Measurements from ENCODE around the gene LARP4B.

DNA sequence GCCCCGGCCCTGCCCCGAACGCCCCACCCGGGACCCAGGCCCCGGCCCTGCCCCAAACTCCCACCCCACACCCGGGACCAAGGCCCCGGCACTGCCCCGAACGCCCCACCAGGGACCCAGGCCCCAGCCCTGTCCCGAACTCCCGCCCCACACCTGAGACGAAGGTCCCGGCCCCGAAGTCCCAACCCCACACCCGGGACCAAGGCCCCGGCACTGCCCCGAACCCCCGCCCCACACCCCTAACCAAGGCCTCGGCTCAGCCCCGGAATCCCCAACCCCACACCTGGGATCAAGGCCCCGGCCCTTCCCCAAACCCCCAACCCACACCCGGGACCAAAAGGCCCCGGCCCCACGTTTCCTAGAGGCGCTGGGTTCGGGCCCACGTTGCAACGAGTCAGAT lies 1.1 kb upstream of the LARP4B start:
- TF ChIP-seq GATA2 (IDR thresholded peaks at IDR 0.05; ENCODE audit: low read depth, low read length) (no peak), GATA3 (IDR thresholded peaks at IDR 0.05; ENCODE audit: low read depth, low read length) (no peak)
